Measurements from ENCODE around the gene TAMALIN.

Gene TAMALIN

DNA sequence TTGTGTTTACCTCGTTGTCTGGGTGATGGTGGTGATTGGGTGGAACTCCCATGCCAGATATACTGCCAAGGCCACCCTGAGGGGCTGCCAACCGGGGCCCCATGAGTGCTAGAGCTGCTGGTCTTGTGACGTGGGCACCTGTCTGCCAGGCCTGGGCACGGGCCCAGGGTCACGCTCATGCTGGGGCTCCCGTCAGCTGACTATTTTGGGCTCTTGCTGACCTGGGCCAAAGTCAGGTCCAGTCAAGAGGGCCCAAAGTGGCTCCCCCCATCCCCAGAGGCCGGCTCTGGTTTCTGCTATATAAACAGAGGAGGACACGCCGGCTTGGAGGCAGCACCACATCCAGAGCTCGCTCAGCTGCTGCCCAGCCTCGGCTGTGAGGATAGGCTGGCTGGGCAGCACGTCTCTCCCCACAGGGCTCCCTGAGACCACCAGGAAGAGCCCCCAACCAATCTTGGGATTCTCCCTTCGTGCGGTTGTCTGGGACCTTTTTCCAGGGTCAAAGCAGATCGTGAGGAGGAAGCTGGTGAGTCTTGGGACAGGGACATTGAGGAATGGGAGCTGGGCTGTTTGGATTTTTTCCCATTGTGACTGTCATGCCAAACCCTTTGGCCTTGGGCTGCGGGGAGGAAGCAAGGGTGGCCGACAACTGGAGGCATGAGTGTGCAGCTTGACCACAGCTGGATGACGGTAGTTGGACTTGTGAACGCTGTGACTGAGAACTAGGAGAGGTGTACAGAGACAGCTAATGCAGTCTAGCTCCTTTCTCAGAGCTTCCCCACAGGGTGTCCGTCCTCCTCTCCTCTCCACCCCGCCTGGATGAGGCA is 36.9 kb downstream of the TAMALIN start:
- Histone ChIP-seq H3K9me3 (ENCODE audit: severe bottlenecking) (no peaks in the 10 kb centered on the region), H3K27ac (no peak overlapping the region), H3K36me3 (peaks cover 22% of the 10 kb centered on the region), H3K27me3 (ENCODE audit: insufficient read depth, low read depth, severe bottlenecking) (no peaks in the 10 kb centered on the region), H3K4me3 (ENCODE audit: low read depth, low read length) (no peak overlapping the region)
- DNase-seq, result no peak
- TF ChIP-seq, protein P1, sequence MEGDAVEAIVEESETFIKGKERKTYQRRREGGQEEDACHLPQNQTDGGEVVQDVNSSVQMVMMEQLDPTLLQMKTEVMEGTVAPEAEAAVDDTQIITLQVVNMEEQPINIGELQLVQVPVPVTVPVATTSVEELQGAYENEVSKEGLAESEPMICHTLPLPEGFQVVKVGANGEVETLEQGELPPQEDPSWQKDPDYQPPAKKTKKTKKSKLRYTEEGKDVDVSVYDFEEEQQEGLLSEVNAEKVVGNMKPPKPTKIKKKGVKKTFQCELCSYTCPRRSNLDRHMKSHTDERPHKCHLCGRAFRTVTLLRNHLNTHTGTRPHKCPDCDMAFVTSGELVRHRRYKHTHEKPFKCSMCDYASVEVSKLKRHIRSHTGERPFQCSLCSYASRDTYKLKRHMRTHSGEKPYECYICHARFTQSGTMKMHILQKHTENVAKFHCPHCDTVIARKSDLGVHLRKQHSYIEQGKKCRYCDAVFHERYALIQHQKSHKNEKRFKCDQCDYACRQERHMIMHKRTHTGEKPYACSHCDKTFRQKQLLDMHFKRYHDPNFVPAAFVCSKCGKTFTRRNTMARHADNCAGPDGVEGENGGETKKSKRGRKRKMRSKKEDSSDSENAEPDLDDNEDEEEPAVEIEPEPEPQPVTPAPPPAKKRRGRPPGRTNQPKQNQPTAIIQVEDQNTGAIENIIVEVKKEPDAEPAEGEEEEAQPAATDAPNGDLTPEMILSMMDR (IDR thresholded peaks at IDR 0.05; ENCODE audit: low read depth, low read length), result no peak

GRCh38 chr12:52044292-52044983 is 37.7 kb downstream of the TAMALIN start:
- no peak for DNase-seq
- TF ChIP-seq, protein P1 (IDR thresholded peaks at IDR 0.05; ENCODE audit: low read depth, low read length), result no peak
- Histone ChIP-seq H3K27me3 (ENCODE audit: insufficient read depth, low read depth, severe bottlenecking) (no peaks in the 10 kb centered on the region), H3K9me3 (ENCODE audit: severe bottlenecking) (no peaks in the 10 kb centered on the region), H3K4me3 (ENCODE audit: low read depth, low read length) (no peak overlapping the region), H3K36me3 (peaks cover 18% of the 10 kb centered on the region), H3K27ac (no peak overlapping the region)

DNA sequence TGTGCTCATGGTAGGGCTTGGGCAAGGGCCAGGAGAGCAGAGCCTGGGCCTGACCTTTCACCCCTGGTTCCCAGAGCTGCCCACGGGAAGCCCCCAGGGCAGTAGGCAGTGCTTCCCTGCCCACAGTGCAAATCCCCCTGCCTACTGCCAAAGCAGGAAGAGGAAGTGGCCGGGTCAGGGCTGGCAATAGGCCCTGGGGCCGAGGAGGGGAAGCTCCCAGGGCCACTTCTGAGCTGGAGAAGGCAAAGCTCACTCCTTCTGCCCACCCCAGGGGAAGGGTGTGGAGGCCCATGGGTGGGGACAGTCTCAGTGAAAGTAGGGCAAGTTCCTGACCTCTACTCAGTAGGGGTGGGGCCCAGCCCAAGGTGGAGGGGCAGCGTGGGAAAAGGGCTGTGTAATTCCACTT is 39.1 kb downstream of the TAMALIN start:
- H3K4me3 ChIP-seq (ENCODE audit: low read depth, low read length), result no peak overlapping the region
- H3K36me3 ChIP-seq, result peaks cover 18% of the 10 kb centered on the region
- H3K27ac ChIP-seq, result no peak overlapping the region
- no peak for DNase-seq
- TF ChIP-seq, protein P1 (IDR thresholded peaks at IDR 0.05; ENCODE audit: low read depth, low read length), result no peak
- H3K9me3 ChIP-seq (ENCODE audit: severe bottlenecking), result no peaks in the 10 kb centered on the region
- no peaks in the 10 kb centered on the region for H3K27me3 ChIP-seq (ENCODE audit: insufficient read depth, low read depth, severe bottlenecking)

GRCh38 chr12:52046859-52047258 is 40.1 kb downstream of the TAMALIN start:
- Histone ChIP-seq H3K4me3 (ENCODE audit: low read depth, low read length) (no peak overlapping the region), H3K27me3 (ENCODE audit: insufficient read depth, low read depth, severe bottlenecking) (no peaks in the 10 kb centered on the region), H3K27ac (no peak overlapping the region), H3K36me3 (peaks cover 18% of the 10 kb centered on the region), H3K9me3 (ENCODE audit: severe bottlenecking) (no peaks in the 10 kb centered on the region)
- no peak for DNase-seq
- TF ChIP-seq, protein P1 (IDR thresholded peaks at IDR 0.05; ENCODE audit: low read depth, low read length), result no peak

DNA sequence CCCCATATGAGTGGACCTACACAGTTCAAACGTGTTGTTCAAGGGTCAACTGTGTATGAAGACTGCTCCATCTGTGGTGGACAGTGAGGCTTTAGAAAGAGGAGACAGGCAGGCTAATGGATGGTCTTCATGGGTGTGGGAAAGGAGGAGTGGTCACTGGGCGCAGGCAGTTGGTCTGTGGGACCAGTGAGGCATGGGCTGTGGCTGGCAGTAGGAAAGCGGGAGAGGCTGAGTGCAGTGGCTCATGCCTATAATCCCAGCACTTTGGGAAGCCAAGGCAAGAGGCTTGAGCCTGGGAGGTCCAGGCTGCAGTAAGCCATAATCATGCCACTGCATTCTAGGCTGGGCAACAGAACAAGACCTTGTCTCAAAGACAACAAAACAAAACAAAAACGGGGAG is 42.5 kb downstream of the TAMALIN start:
- no peak for DNase-seq

More for the DNA sequence above, 42.5 kb downstream of the TAMALIN start:
- Histone ChIP-seq H3K27me3 (ENCODE audit: insufficient read depth, low read depth, severe bottlenecking) (no peaks in the 10 kb centered on the region), H3K36me3 (peaks cover under 1% of the 10 kb centered on the region), H3K9me3 (ENCODE audit: severe bottlenecking) (no peaks in the 10 kb centered on the region), H3K27ac (no peak overlapping the region), H3K4me3 (ENCODE audit: low read depth, low read length) (no peak overlapping the region)
- TF ChIP-seq, protein P1 (IDR thresholded peaks at IDR 0.05; ENCODE audit: low read depth, low read length), result no peak
